Activated gamma-delta T cell (primary cell): ENCODE data around the gene OLFM3.

Experiments
- DNase-seq: peaks from one replicate; lab custom pipeline; 2025; lab: John Stamatoyannopoulos, UW

Gene OLFM3

GRCh38 chr1:101849356-101849755 lies 147.4 kb downstream of the OLFM3 start:
- DNase-seq, result no peak

GRCh38 chr1:101847626-101848025 lies 149.1 kb downstream of the OLFM3 start:
- DNase-seq, result no peak

DNA sequence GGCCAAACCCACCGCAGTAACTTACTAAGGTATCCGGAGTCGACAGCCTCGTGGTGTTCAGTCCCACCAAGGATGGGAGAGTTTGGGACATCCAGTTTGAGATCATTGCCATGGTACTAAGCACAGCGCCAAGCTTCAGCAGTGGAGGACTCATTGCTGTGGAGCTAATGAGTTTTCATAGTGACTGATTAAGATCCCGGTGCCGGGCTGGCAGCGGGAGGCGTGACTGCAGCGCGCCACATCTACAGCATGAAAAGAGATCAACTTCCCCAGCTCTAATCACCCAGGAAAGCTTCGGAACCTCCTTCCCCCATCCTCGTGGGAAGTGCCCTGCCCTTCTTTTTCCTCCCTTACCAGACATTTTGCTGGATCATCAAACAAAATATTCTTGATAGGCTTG lies 149.9 kb downstream of the OLFM3 start:
- DNase-seq, result no peak

- no peak for DNase-seq
Observed at GRCh38 chr1:101843160-101843559, 153.6 kb downstream of the OLFM3 start.

GRCh38 chr1:101841824-101842223 lies 154.9 kb downstream of the OLFM3 start:
- no peak for DNase-seq

DNA sequence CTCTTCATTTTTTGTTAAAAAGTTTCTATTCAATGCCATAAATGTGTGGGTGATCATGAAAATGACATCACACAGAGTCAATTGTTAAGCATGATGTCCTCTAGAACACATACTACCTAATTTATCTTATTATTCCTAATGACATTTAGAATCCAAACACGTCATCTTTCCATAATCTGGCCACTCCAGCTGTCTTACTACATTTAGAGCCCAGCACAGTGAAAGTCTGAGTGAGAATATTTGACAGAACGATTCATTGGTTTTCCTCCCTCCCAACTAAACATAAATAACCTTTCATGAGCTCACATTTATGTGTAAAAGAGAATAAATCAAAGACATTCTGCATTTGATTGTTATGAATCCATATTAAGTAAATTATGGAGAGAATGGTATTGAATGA lies 160.7 kb downstream of the OLFM3 start:
- DNase-seq, result no peak

DNA sequence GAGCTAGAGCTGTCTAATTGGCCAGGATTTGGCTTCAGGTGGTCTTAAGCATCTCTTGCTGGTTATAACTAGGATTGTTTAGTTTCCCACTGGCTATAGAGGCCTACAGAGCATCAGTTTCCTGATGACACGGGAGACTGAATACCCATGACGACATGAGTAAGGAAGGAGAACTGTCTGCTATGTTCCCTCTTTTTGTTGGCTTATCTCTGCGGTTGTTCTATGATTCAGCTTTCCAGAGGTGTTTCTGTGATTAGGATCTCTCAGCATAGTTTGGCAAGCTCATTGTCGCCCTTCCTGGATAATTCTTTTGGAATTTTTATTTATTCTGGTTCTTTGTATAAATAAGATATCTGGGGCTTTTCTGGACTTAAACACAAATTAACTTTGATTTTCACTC lies 163.4 kb downstream of the OLFM3 start:
- DNase-seq, result no peak

DNA sequence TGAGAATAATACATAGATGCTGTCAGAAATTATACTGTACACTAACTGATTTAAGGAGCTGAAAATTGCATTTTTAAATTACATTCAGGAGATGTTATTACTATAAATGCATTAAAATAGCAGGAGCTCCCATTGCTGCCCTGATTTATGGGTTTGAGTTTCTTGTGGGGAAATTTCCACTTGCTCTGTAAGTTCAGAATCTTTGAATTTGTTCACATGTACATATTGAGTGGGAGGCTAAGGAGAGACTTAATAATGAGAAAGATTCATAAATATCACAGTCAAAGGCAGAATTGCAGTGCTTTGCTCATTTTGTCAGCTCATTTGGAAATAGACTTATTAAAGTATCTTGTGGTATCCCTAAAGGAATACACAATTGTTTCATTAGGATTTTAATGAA lies 170.3 kb downstream of the OLFM3 start:
- no peak for DNase-seq

GRCh38 chr1:101820071-101820470 lies 176.7 kb downstream of the OLFM3 start:
- no peak for DNase-seq

DNA sequence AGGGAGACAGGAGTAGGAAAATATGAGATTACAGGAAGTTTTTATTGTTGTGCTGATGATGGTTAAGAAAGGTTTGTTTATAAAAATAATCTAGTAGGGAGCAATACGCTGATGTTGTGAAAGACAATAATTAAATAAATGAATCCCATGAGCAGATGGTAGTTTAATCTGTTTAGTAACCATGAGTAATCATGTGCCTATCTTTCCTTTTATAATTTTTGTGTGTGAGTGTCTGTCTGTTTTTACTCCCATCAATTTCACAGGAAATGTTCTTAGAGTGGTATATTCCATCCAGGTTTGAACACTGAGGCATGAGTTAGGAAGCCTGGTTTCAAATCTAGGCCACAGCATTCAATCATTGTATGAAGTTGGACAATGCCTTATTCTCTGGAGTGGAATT lies 180.5 kb downstream of the OLFM3 start:
- no peak for DNase-seq

DNA sequence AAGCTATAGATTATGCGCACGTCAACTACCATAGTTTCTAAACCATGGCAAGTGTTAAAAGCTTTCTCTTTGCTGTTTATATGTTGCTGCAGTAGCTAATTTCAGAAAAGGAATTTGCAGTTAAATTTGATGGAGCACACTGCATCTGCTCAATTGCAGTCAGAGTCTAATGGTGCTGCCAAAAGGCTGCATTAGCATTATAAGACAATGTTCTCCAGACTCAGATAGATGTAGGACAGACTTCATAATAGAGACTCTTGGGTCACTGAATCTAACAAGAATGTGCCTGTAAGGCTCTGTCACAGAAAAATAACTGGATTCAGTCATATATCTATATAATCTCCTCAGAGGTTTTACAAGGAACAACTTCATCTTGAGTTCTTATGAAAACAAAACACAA lies 198.3 kb downstream of the OLFM3 start:
- no peak for DNase-seq

DNA sequence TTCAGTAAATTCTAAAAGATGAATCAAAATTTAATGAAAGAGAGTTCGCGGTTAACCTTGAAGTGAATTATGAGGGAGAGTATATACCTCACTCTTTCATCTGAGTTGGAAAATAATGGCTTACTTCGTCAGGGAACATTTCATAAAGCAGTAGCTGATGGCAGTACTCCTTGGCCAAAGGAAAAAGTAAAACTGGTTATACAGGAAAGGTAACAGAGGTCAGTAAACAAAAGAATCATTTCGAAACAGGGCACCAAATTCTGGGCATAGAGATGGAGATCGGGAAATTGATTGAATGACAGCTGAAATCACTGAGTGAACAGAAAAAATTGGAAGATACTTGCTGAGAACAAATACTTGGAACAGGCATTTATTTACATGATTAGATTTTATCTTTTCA lies 199.0 kb downstream of the OLFM3 start:
- no peak for DNase-seq

GRCh38 chr1:101781201-101781831 lies 215.4 kb downstream of the OLFM3 start:
- DNase-seq, result no peak

DNA sequence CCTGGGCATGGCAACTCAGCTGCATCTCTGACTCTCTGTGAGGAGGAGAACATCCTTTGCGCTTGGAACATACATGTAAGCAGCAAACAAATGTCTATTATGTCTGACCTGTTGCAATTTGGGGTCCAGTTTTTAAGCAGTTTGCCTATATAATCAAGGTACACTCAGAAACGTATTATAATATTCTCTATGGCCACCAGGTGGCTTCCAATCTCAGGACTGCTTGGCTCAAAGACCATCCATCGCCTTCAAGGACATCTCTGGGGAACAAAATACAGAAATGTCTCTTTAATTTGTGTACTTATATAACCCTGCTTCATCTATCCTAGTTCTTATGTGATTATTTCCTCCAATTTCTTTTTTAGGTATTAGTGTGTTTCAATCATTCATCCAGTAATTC lies 227.2 kb downstream of the OLFM3 start:
- DNase-seq, result no peak

DNA sequence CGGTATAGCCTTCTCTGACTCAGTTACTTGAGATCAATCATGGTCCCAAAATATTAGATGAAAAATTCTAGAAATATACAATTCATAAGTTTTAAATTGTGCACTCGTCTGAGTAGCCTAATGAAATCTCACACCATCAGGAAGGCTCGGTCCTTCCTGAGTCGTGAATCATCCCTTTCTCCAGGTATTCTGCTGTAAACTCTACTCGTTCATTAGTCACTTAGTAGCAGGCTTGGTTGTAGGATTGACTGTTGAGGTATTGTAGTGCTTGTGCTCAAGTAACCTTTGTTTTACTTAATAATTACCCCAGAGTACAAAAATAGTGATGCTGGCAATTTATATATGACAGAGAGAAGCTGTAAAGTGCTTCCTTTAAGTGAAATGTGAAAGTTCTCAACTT lies 238.7 kb downstream of the OLFM3 start:
- DNase-seq, result no peak

GRCh38 chr1:101756411-101756810 lies 240.3 kb downstream of the OLFM3 start:
- DNase-seq, result no peak
